DND-41 (cell line): ENCODE measurements around the gene INPP5E.

Experiments used
- ATAC-seq: fragments of 200-7000 bp; cut with Tn5 transposase; 3 replicates; pipeline ENCODE4 v1.9.1; 2021; ENCODE audit warnings: low read depth; ENCODE audit not compliant: insufficient read depth
- DNase-seq: peaks from one replicate; pipeline ENCODE4 v3.0.0-alpha.2; 2020
- H2AFZ ChIP-seq: 2 replicates; pipeline ENCODE4 v1.6.0; 2012; ENCODE audit warnings: low read depth, low read length
- H3K27ac ChIP-seq: 2 replicates; pipeline ENCODE4 v1.5.1; 2012; ENCODE audit warnings: low read length, inconsistent platforms
- H3K27me3 ChIP-seq: fragments of 200-600 bp; sonication (generic); 2 replicates; pipeline ENCODE4 v1.6.0; 2012; ENCODE audit warnings: low read length, mild to moderate bottlenecking, inconsistent platforms; ENCODE audit not compliant: insufficient read depth, poor library complexity
- H3K36me3 ChIP-seq: 2 replicates; pipeline ENCODE4 v1.5.1; 2012; ENCODE audit warnings: low read length, inconsistent platforms; ENCODE audit not compliant: insufficient read depth
- H3K4me1 ChIP-seq: 2 replicates; pipeline ENCODE4 v1.5.1; 2012; ENCODE audit warnings: mild to moderate bottlenecking, low read length; ENCODE audit not compliant: insufficient read depth
- H3K4me2 ChIP-seq: 2 replicates; pipeline ENCODE4 v1.6.0; 2012; ENCODE audit warnings: mild to moderate bottlenecking, moderate library complexity, low read length, inconsistent platforms; ENCODE audit not compliant: insufficient read depth
- H3K4me3 ChIP-seq, 2 experiments: fragments of 200-600 bp in 1 of 2; shearing (Covaris generic) in 1 of 2; 2 replicates each; pipeline ENCODE4 v1.5.1; 2012 to 2016; ENCODE audit warnings: inconsistent platforms in 2 of 2, low read length in 2 of 2, mild to moderate bottlenecking in 2 of 2, low read depth in 1 of 2, moderate library complexity in 1 of 2
- H3K79me2 ChIP-seq: 2 replicates; pipeline ENCODE4 v1.6.0; 2012; ENCODE audit warnings: low read length, inconsistent platforms; ENCODE audit not compliant: insufficient read depth
- H3K9ac ChIP-seq: 2 replicates; pipeline ENCODE4 v1.6.0; 2012; ENCODE audit warnings: low read depth, mild to moderate bottlenecking, inconsistent platforms, low read length, moderate library complexity
- H3K9me3 ChIP-seq: 2 replicates; pipeline ENCODE4 v1.5.1; 2012; ENCODE audit warnings: low read length, moderate library complexity, mild to moderate bottlenecking, inconsistent platforms; ENCODE audit not compliant: insufficient read depth, severe bottlenecking
- H4K20me1 ChIP-seq: 2 replicates; pipeline ENCODE4 v1.6.0; 2012; ENCODE audit warnings: low read length; ENCODE audit not compliant: insufficient read depth
- EZH2 ChIP-seq: IDR thresholded peaks from 3 replicates; pipeline ENCODE4 v1.6.1; 2012; ENCODE audit warnings: borderline replicate concordance, low read depth, mild to moderate bottlenecking, moderate library complexity, low read length, inconsistent platforms; ENCODE audit not compliant: severe bottlenecking
- TF ChIP-seq, protein P1 (sequence below): IDR thresholded peaks from 2 replicates; pipeline ENCODE4 v1.5.1; 2012; ENCODE audit warnings: borderline replicate concordance, low read length, moderate library complexity, mild to moderate bottlenecking; ENCODE audit not compliant: poor library complexity, severe bottlenecking; ENCODE audit errors: extremely low read depth

INPP5E gene

DNA sequence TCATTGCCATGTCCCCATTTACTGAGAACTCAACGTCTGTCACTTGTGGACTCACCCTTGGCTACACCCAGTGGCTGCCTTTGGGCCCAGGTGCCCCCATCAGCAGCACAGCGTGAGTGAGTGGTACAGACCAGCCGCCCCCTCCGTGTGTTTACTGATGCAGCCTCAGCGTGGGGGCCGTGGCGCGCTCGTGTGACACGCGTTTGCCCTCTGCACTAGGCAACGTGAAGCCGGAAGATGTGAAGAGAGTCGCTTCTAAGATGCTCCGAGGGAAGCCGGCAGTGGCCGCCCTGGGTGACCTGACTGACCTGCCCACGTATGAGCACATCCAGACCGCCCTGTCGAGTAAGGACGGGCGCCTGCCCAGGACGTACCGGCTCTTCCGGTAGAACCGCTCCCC, 16.8 kb downstream of the INPP5E start:
- TF ChIP-seq EZH2: no peak
- TF ChIP-seq, protein P1, sequence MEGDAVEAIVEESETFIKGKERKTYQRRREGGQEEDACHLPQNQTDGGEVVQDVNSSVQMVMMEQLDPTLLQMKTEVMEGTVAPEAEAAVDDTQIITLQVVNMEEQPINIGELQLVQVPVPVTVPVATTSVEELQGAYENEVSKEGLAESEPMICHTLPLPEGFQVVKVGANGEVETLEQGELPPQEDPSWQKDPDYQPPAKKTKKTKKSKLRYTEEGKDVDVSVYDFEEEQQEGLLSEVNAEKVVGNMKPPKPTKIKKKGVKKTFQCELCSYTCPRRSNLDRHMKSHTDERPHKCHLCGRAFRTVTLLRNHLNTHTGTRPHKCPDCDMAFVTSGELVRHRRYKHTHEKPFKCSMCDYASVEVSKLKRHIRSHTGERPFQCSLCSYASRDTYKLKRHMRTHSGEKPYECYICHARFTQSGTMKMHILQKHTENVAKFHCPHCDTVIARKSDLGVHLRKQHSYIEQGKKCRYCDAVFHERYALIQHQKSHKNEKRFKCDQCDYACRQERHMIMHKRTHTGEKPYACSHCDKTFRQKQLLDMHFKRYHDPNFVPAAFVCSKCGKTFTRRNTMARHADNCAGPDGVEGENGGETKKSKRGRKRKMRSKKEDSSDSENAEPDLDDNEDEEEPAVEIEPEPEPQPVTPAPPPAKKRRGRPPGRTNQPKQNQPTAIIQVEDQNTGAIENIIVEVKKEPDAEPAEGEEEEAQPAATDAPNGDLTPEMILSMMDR: no peak
- DNase-seq (no peak), ATAC-seq (no peak)
- no peaks in the 10 kb centered on the region for H3K9me3 ChIP-seq
- H3K79me2 ChIP-seq: no peaks in the 10 kb centered on the region
- no peak overlapping the region for H3K4me2 ChIP-seq
- peaks cover 64% of the 10 kb centered on the region for H3K36me3 ChIP-seq
- no peak overlapping the region for H3K9ac ChIP-seq
- H3K4me3 ChIP-seq: no peak overlapping the region
- no peaks in the 10 kb centered on the region for H3K4me1 ChIP-seq
- H2AFZ ChIP-seq: no peak overlapping the region
- H4K20me1 ChIP-seq: peaks cover 3% of the 10 kb centered on the region; the same call in 1 of the 2 replicates
- no peaks in the 10 kb centered on the region for H3K27me3 ChIP-seq
- no peak overlapping the region for H3K27ac ChIP-seq

DNA sequence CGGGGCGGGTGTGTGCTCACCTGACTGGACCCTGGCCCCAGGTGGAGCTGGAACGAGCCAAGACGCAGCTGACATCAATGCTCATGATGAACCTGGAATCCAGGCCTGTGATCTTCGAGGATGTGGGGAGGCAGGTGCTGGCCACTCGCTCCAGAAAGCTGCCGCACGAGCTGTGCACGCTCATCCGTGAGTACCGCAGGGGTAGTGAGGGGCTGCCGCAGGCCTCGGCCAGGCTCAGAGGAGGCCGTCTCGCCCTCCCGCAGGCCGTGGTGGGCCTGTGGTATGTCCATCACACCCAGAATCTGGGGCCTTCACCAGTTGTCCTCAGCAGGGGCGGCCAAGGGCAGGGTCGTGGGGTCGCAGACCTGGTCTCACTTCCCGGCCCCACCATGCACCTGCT, 17.9 kb downstream of the INPP5E start:
- no peak overlapping the region for H3K4me2 ChIP-seq
- no peak for DNase-seq
- H3K36me3 ChIP-seq: peaks cover 71% of the 10 kb centered on the region

DNA sequence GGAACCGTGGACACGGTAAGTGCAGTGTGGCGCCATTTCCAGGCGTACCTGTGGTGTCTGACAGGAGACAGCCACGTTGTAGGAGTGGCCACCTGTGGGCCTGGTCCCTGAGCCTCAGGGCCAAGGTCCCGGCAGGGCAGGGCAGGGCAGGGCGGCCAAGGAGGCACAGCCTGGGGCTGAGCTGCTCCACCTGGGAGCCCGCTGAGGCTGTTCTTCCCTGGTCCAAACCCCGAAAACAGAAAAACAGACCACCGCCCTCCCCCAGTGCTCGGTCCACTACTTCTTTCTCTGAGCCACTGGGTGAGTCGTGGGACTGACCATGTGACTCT, 20.6 kb downstream of the INPP5E start:
- DNase-seq: no peak
- no peak overlapping the region for H3K4me2 ChIP-seq
- H3K27ac ChIP-seq: no peak overlapping the region
- peaks cover 91% of the 10 kb centered on the region for H3K36me3 ChIP-seq
- no peak overlapping the region for H3K4me3 ChIP-seq
- no peak for ATAC-seq
- H3K4me1 ChIP-seq: no peaks in the 10 kb centered on the region
- H3K9me3 ChIP-seq: no peaks in the 10 kb centered on the region
- H3K9ac ChIP-seq: no peak overlapping the region
- H3K79me2 ChIP-seq: peaks cover 3% of the 10 kb centered on the region; the same call in 1 of the 2 replicates
- H3K27me3 ChIP-seq: no peaks in the 10 kb centered on the region
- TF ChIP-seq, protein P1: no peak
- TF ChIP-seq EZH2: no peak
- no peak overlapping the region for H2AFZ ChIP-seq
- H4K20me1 ChIP-seq: peaks cover 6% of the 10 kb centered on the region; the same call in 1 of the 2 replicates

More for the DNA sequence above, 17.9 kb downstream of the INPP5E start:
- H3K4me3 ChIP-seq: no peak overlapping the region
- no peaks in the 10 kb centered on the region for H3K9me3 ChIP-seq
- H3K9ac ChIP-seq: no peak overlapping the region
- no peaks in the 10 kb centered on the region for H3K79me2 ChIP-seq
- no peaks in the 10 kb centered on the region for H3K27me3 ChIP-seq
- no peak overlapping the region for H2AFZ ChIP-seq
- ATAC-seq: no peak
- TF ChIP-seq, protein P1: no peak
- TF ChIP-seq EZH2: no peak
- no peak overlapping the region for H3K27ac ChIP-seq
- peaks cover 3% of the 10 kb centered on the region; the same call in 1 of the 2 replicates for H4K20me1 ChIP-seq
- H3K4me1 ChIP-seq: no peaks in the 10 kb centered on the region

DNA sequence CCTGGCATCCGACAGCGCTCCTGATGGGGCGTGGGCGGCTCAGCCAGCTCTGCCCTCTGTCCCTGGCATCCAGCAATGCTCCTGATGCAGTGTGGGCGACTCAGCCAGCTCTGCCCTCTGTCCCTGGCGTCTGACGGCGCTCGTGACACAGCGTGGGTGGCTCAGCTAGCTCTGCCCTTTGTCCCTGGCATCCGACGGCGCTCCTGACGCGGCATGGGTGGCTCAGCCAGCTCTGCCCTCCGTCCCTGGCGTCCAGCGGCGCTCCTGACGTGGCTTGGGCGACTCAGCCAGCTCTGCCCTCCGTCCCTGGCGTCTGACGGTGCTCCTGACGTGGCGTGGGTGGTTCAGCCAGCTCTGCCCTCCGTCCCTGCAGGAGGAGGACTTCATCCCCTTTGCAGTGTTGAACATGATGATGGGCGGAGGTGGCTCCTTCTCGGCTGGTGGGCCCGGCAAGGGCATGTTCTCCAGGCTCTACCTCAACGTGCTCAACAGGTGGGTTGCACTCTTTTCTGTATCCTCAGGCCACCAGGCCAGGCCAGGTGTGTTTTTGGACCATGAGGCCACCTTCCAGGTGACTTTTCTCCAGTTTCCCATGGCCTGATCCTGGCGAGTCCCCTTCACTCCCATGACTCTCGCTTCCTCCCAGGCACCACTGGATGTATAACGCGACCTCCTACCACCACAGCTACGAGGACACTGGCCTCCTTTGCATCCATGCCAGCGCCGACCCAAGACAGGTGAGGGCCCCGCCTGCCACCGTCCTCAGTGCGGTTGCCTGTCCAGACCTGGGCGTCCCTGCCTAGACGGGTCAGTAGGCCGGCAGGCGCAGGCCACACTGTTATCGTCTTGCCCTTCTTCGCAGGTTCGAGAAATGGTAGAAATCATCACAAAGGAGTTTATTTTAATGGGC, 21.2 kb downstream of the INPP5E start:
- DNase-seq (no peak), ATAC-seq (no peak)
- Histone ChIP-seq H2AFZ (no peak overlapping the region), H3K9me3 (no peaks in the 10 kb centered on the region), H3K4me1 (no peaks in the 10 kb centered on the region), H3K27ac (no peak overlapping the region), H3K4me2 (no peak overlapping the region), H3K36me3 (peaks cover 92% of the 10 kb centered on the region), H3K27me3 (no peaks in the 10 kb centered on the region), H3K79me2 (peaks cover 9% of the 10 kb centered on the region), H3K9ac (no peak overlapping the region), H3K4me3 (no peak overlapping the region), H4K20me1 (peaks cover 11% of the 10 kb centered on the region; the same call in 1 of the 2 replicates)
- TF ChIP-seq EZH2: no peak
- TF ChIP-seq, protein P1: no peak
